MCF 10A (cell line): ENCODE measurements around the gene CSH1. TPM values are rescaled to one million over a fixed set of nuclear protein-coding genes. Genes with fewer than 3 reads are reported as not detected.
A peak's percentile ranks its signal among the peaks of the same experiment; 100 is the strongest.
"Not testable (repeated sequence)": the region's sequence is repeated elsewhere in the genome, so short reads cannot be mapped to it uniquely, and the experiment has no call there.

Experiments
- BruUV-seq: library from RNA; stranded (reverse); fragments of 400-500 nt; replicated peaks from 2 replicates; lab custom pipeline; 2021; lab: Mats Ljungman, UMichigan
- CTCF ChIA-PET: fragments of 300-600 bp; sonication (Branson Sonifier 250); formaldehyde crosslinking; extraction: SDS; loops from one replicate; lab custom pipeline; 2021; ENCODE audit warnings: antibody characterized with exemption, inconsistent platforms; lab: Yijun Ruan, JAX
- POLR2A ChIA-PET: fragments of 300-600, 350-650 bp; sonication (Branson Sonifier 250); formaldehyde crosslinking; extraction: SDS; loops from one replicate; lab custom pipeline; 2020; ENCODE audit warnings: antibody characterized with exemption, inconsistent platforms; lab: Yijun Ruan, JAX
- DNase-seq: peaks from one replicate; pipeline ENCODE4 v3.0.0-alpha.2; 2018; ENCODE audit not compliant: unreplicated experiment
- H3K27ac Mint-ChIP-seq: one replicate; pipeline ENCODE4 v1.8.0; 2022; ENCODE audit warnings: mild to moderate bottlenecking, low read depth, mixed read lengths; ENCODE audit not compliant: unreplicated experiment
- H3K27me3 Mint-ChIP-seq: one replicate; pipeline ENCODE4 v1.8.0; 2022; ENCODE audit warnings: mixed read lengths; ENCODE audit not compliant: insufficient read depth, unreplicated experiment
- H3K36me3 Mint-ChIP-seq: one replicate; pipeline ENCODE4 v1.8.0; 2022; ENCODE audit warnings: mild to moderate bottlenecking, moderate library complexity, mixed read lengths; ENCODE audit not compliant: insufficient read depth, unreplicated experiment
- H3K4me1 Mint-ChIP-seq: one replicate; pipeline ENCODE4 v1.8.0; 2022; ENCODE audit warnings: mixed read lengths; ENCODE audit not compliant: insufficient read depth, unreplicated experiment
- H3K4me3 Mint-ChIP-seq: one replicate; pipeline ENCODE4 v1.8.0; 2022; ENCODE audit warnings: mild to moderate bottlenecking, moderate library complexity, mixed read lengths; ENCODE audit not compliant: unreplicated experiment
- H3K9me3 Mint-ChIP-seq: one replicate; pipeline ENCODE4 v1.8.0; 2022; ENCODE audit warnings: mixed read lengths; ENCODE audit not compliant: unreplicated experiment
- intact Hi-C: fragments of 100-400 bp; cut with micrococcal nuclease; formaldehyde crosslinking; loops from 2 replicates; pipeline ENCODE4 v1.14.1; 2022
- total RNA-seq: library from RNA; stranded (reverse); gene quantifications from 2 replicates; pipeline ENCODE4 v1.2.3, GENCODE V29; 2022
- TF ChIP-seq, protein P1 (sequence below): fragments of 200-600 bp; IDR thresholded peaks from one replicate; pipeline ENCODE4 v1.8.0; 2022; ENCODE audit warnings: antibody characterized with exemption, mild to moderate bottlenecking; ENCODE audit not compliant: unreplicated experiment

CSH1 gene
- total RNA-seq, 1 experiment from 2014 or later: not detected

DNA sequence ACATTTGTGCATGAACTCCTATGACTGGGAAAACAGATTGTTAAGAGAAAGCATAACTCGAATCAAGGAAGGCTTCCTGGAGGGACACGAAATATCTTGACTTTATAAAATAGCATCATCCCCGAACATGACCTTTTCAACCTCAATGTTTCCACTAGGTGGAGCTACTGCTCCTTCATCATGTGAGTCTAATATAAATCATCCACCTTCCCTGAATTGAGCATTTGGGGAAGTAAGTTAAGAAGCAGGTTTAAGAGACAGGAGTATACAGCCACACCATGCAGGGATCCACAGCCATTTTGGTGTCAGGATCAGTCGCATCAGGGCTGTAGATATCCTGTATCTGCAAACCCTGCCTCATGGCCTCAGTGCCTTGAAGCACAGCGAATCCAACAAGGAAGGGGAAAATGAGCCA is 7.4 kb upstream of the CSH1 start:
- TF ChIP-seq, protein P1, sequence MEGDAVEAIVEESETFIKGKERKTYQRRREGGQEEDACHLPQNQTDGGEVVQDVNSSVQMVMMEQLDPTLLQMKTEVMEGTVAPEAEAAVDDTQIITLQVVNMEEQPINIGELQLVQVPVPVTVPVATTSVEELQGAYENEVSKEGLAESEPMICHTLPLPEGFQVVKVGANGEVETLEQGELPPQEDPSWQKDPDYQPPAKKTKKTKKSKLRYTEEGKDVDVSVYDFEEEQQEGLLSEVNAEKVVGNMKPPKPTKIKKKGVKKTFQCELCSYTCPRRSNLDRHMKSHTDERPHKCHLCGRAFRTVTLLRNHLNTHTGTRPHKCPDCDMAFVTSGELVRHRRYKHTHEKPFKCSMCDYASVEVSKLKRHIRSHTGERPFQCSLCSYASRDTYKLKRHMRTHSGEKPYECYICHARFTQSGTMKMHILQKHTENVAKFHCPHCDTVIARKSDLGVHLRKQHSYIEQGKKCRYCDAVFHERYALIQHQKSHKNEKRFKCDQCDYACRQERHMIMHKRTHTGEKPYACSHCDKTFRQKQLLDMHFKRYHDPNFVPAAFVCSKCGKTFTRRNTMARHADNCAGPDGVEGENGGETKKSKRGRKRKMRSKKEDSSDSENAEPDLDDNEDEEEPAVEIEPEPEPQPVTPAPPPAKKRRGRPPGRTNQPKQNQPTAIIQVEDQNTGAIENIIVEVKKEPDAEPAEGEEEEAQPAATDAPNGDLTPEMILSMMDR: peak; percentile 30
- H3K36me3 Mint-ChIP-seq, intact Hi-C loops, H3K4me1 Mint-ChIP-seq, BruUV-seq, H3K4me3 Mint-ChIP-seq, H3K27ac Mint-ChIP-seq, H3K9me3 Mint-ChIP-seq, POLR2A ChIA-PET: not testable (repeated sequence)
- H3K27me3 Mint-ChIP-seq: peaks cover 42% of the 10 kb centered on the region
- CTCF ChIA-PET: interaction anchor here (0.6 to 2.6 kb wide), 11 partner anchors 8 to 272 kb away, joined by 3 to 12 read pairs (median 4); partner anchors contain the start of gene CSHL1
- DNase-seq: peak; percentile 27

DNA sequence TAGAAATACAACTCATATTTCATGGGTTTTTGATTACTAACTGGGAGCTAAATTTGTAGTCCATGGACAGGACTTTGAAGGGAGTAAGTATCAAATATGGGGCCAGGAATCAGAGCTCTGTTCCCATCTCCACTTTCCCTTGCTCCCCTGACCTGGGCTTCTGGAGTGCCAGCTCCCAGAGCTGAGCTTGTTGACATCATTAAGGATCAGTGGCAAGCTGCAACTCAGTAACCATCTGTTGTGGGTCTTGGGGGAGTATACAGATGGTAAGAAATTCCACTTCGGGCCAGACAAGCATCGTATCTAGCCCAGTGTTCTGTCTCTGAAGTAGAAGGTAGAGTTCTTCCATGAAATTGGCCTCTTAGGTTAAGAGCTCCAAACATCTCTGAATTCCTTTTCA is 5.6 kb upstream of the CSH1 start:
- H3K27ac Mint-ChIP-seq, H3K9me3 Mint-ChIP-seq, BruUV-seq, POLR2A ChIA-PET, DNase-seq, H3K36me3 Mint-ChIP-seq, H3K4me3 Mint-ChIP-seq, H3K4me1 Mint-ChIP-seq, intact Hi-C loops: not testable (repeated sequence)
- peaks cover 38% of the 10 kb centered on the region for H3K27me3 Mint-ChIP-seq
- CTCF ChIA-PET: interaction anchor here (0.6 to 2.6 kb wide), 9 partner anchors 11 to 231 kb away, joined by 3 to 11 read pairs (median 4); no protein-coding TSS in a partner anchor

DNA sequence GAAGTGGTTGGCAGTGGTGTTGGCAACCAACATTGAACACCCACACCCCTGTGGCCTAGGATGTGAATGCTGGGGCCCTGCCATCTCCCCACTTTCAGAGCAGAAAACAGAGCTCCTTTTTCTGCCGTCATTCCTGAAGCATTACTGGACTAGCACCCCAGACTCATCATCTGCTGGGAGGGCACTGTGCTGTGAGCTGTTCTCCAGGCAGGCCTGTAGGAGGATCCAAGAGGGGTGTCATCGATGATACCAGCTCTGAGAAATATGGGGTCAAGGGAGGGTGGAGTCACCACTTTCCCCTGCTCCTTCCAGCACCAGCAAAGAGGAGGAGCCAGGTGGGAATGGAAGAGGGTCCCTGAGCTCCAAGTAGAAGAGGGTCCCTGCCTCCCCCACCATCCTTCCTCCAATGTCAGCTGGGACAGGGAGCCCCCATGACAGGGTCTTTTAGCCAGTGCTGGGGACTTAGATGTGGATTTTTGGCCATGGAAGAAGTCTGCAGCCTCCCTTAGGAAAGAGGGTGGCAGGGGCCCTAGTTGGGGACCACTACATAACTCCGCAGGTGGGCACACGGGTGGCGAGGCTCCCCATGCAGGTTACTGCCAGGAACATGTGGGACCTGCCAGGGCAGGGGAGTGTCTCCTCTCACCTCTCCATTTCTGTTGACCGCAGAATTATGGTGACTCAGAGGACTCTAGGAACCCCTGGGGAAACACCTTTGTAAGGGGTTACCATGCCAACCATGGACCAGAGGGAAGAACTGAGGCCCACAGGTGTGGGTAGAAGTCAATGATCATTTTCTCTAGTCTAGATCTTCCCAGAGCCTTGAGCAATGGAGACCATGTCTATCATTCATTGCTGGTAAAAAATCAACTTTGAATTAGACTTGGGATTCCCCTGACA is 2.8 kb upstream of the CSH1 start:
- peak; percentile 65 for DNase-seq
- CTCF ChIA-PET: interaction anchor here (1.2 to 1.9 kb wide), 2 partner anchors 9 to 234 kb away, joined by 3 to 10 read pairs; no protein-coding TSS in a partner anchor
- H3K27ac Mint-ChIP-seq, H3K36me3 Mint-ChIP-seq, intact Hi-C loops, BruUV-seq, H3K4me3 Mint-ChIP-seq, POLR2A ChIA-PET, H3K9me3 Mint-ChIP-seq, H3K4me1 Mint-ChIP-seq: not testable (repeated sequence)
- peaks cover 42% of the 10 kb centered on the region for H3K27me3 Mint-ChIP-seq

DNA sequence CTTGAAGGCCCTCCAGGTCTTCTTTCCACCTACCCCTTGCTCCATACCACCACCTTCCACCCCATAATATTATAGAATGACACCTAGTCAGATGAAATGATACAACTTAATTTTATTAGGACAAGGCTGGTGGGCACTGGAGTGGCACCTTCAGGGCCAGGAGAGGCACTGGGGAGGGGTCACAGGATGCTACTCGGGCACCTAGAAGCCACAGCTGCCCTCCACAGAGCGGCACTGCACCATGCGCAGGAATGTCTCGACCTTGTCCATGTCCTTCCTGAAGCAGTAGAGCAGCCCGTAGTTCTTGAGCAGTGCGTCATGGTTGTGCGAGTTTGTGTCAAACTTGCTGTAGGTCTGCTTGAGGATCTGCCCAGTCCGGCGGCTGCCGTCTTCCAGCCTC is 1.6 kb downstream of the CSH1 start:
- BruUV-seq, DNase-seq, H3K4me3 Mint-ChIP-seq, H3K27ac Mint-ChIP-seq, H3K4me1 Mint-ChIP-seq, H3K9me3 Mint-ChIP-seq, H3K36me3 Mint-ChIP-seq, CTCF ChIA-PET, POLR2A ChIA-PET, intact Hi-C loops: not testable (repeated sequence)
- H3K27me3 Mint-ChIP-seq: peaks cover 30% of the 10 kb centered on the region

DNA sequence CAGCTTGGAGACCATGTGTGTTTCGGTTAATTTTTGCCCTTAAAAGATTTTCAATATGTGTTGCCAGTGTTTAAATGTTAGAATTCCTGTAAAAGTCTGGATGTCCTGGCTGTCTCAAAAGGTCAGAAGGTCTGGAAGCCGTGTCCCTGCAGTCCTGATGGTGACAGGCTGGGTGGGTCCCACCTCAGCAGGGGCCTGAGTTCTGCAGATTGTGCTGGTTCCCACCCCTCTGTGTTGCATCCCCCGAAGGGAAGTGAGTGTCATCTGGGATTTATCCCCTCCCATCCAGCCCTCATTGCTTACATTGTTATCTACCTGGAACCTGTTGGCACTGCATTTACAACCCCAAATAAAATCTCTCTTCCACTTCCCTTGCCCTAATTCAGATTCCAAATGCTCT is 2.4 kb downstream of the CSH1 start:
- peaks cover 28% of the 10 kb centered on the region for H3K27me3 Mint-ChIP-seq
- POLR2A ChIA-PET, H3K36me3 Mint-ChIP-seq, intact Hi-C loops, H3K27ac Mint-ChIP-seq, H3K4me1 Mint-ChIP-seq, DNase-seq, BruUV-seq, H3K4me3 Mint-ChIP-seq, H3K9me3 Mint-ChIP-seq: not testable (repeated sequence)
- CTCF ChIA-PET: interaction anchor here (0.6 kb wide), 2 partner anchors 56 to 60 kb away, joined by 3 to 4 read pairs; no protein-coding TSS in a partner anchor

DNA sequence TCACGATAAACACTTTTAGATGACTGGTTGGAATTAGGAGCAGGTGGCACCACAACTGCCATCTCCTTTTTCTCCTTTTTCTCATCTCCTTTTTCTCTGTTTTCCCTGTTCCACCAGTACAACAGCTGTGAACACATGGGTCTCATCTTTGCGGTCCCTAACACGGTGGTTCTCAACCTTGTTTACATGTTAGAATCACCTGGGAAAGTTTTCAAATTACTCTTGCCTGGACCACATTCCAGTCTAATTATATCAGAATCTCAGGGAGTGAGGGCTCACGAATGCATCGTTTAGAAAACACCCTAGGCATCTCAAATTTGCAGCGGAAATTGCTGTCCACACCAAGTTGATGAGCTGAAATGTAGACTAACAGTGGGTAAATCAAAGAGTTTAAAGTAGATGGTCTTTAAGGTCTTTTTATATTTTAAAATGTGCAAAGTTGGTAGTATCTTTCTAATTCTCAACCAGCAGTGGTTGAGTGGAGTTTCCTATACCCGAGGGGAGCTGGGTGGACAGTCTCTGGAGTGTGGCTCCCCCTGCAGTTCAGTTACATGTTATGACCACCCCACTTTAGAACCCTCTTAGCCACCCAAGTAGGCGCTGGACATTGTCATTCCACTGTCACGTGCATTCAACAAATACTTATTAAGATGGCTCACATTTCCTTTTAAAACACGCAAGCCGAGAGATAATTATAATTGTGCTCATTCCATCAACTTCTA is 3.9 kb downstream of the CSH1 start:
- peaks cover 30% of the 10 kb centered on the region for H3K27me3 Mint-ChIP-seq
- CTCF ChIA-PET: interaction anchor here (0.6 to 1.3 kb wide), 4 partner anchors 9 to 276 kb away, joined by 3 to 5 read pairs (median 4); no protein-coding TSS in a partner anchor
- intact Hi-C loops, H3K9me3 Mint-ChIP-seq, H3K27ac Mint-ChIP-seq, H3K36me3 Mint-ChIP-seq, POLR2A ChIA-PET, H3K4me1 Mint-ChIP-seq, H3K4me3 Mint-ChIP-seq, BruUV-seq: not testable (repeated sequence)
- peak; percentile 21 for DNase-seq
